ENCODE results near the gene COMMD1.
"Not testable (repeated sequence)": the region's sequence is repeated elsewhere in the genome, so short reads cannot be mapped to it uniquely, and the experiment has no call there.

Gene COMMD1

DNA sequence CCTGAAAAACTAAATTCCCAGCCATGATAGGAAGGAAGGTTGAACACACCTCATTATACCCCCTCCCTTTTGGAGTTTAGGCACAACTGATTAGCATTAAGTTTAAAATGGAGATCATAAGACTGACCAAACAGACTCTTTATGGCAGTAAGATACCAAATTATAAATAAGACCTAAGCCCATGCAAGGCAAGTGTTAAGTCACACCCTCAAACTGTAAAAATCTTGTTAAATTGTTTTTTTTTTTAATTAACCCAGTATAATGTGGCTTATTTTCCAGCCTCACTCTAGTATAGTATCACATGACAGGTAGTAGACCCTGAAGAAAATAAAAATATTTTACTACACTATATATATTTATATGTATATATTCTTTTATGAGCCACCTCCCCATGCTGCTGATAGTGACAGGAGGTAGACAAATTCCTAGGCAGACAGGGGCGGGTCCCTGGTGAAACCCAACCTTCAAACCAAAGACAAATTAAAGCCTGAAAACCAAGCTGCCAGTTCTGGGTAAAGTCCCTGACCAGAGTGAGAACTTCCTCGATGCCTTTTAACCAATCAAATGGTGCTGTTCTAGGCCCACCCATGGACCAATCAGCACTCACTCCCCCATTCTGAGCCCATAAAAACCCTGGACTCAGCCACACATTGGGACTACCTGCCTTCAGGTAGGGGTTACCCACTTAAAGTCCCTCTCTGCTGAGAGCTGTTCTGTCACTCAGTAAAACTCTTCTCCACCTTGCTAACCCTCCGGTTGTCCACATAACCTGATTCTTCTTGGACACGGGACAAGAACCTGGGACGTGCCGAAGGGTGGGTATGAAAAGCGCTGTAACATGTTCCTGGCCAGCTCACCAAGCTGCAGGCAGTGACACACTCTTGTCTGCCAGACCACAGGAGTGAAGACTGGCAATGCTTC lies 166.5 kb downstream of the COMMD1 start:
- no peak for DNase-seq (ENCODE audit: low read depth, low spot score)

DNA sequence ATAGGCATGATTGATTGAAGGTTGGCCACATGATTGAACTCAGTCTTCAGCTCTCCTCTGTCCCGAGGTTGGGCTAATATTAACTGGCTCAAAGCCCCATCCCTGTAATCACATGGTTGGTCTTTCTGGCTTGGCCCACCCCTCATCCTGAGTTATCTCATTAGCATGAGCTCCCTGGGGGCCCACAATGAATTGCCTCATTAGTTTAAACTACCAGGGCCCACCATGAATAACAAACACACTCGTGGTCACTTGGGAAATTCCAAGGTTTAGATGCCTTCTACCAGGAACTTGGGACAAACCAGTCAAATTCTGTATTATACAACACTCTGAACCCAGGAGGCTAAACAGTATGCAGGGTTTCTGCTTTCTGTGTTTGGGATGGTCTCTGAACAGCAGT lies 168.8 kb downstream of the COMMD1 start:
- peak; percentile 30 for DNase-seq (ENCODE audit: low read depth, low spot score)

DNA sequence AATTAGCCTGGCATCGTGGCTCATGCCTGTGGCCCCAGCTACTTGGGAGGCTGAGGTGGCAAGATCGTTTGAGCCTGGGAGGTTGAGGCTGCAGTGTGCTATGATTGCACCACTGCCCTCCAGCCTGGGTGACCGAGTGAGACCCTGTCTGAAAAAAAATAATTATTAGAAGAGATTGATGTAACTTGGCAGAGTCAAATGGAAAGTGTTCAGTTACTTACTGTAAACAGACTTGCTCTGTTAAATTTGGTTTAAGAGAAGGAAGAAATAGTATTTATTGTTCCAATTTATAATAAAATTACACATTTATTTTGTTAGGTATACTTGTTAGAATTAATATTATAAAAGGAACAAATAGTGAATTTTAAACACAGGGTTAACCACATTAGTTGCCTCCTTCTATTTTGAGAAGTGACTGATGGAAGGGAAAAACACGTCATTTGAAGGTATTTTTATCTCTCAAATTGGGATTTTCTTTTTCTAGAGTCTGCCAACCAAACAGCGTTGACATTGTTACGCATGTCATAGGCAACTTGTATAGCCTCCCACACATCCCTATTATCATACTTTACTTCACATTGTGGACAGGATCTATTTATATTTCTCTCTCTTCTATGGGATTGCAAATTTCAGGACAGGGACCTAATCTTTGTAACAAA lies 171.6 kb downstream of the COMMD1 start:
- no peak for DNase-seq (ENCODE audit: low read depth, low spot score)

DNA sequence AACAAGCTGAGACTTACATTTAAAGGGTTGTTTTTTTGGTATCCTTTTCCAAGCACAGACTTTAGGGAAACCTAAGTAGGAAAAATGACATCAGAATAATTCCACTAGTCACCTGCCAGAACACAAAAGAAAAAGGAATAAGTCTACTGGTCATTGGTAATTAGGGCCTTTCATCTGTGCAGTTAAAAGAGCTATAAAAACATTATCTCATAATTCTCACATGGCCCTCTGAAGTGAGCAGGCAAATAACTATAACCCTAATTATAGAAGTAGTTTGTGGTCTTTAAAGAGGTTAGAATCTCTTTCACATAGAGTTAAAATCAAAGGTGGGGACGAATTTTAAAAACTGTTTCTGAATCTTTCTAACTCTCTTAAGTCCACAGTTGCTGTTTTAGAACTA lies 179.3 kb downstream of the COMMD1 start:
- DNase-seq (ENCODE audit: low read depth, low spot score): no peak

DNA sequence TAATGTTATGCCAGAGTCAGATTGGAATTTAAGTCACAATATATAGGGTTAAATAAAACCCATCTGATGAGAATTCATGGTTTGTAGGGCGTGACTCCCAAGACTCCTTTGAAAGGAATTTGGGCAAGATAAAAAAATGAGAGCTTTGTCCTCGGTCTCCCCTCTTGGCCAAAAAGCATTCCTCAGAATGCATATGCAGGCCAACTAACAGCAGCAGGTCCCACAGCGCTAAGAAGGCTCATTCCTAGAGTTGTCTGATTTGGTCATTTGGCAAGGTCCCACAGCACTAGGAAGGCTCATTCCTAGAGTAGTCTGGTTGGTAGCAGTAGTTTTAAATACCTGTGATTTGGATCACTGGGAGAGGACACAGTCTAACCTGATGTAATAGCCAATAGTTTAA lies 184.2 kb downstream of the COMMD1 start:
- no peak for DNase-seq (ENCODE audit: low read depth, low spot score)

DNA sequence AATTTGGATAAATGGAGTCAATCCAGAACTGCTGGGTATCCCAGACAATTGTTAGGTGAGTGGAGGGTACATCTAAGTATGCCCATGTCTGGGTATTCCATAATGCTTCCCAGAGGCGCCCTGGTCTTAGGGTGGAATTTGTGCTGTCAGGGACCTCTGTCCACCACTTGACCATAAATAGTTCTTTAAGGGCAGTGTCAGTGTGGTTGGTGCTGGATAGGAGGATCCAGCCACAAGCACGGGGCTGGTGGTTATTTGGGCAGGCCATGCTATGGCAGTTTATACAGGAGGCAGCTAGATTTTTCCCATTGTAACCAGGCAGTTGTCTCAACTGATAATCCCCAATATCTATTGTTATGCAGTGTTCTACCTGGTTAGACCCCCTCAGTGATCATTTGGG lies 186.0 kb downstream of the COMMD1 start:
- DNase-seq (ENCODE audit: low read depth, low spot score): no peak

DNA sequence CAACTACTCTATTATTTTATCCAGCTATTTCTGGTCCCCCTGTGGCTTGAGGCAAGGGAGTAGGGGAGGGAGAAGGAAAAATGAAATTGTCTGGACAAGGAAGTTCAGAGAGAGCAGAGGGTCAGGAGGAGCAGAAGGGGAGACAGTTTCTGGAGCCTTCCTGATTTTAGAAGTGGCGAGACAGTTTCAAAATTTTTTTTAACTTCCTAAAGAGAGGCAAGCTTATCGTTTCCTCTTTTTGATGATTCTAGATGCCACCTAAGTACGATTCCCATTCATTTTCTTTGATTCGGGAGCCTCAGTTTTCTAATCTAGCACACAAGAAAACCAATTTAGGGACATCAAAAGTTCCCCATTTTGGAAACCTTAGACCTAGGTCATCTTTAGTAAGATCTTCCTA lies 193.6 kb downstream of the COMMD1 start:
- DNase-seq (ENCODE audit: low read depth, low spot score): no peak

DNA sequence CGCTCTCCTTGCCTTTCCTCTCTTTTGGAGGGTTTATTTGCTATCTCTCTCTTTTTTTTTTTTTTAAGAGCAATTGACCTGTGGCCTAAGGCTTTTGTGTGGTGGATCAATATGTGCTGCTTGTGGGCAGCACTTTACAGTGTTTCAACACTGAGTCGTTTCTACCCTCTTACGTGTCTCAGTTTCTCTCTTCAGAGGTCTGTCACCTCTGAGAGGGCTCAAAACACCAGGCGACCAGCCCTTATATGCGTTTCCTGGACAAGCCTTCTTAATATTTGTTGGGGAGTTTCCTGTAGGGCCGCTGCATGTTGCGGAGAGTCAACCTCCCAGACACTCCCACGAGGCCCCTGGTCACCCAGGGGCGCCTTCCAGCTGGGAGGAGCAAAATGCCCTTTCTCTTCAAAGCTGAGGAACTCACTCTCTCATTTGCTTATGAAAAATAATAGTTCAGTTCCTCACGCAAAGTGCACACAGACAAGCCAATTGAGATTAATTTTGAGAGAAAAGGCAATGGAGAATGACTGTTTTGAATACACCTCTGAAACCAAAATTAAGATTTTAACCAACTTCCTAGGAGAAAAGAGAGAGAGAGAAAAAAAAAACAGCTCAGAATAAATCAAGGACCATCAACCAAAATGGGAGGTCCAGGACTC lies 194.2 kb downstream of the COMMD1 start:
- no peak for DNase-seq (ENCODE audit: low read depth, low spot score)

DNA sequence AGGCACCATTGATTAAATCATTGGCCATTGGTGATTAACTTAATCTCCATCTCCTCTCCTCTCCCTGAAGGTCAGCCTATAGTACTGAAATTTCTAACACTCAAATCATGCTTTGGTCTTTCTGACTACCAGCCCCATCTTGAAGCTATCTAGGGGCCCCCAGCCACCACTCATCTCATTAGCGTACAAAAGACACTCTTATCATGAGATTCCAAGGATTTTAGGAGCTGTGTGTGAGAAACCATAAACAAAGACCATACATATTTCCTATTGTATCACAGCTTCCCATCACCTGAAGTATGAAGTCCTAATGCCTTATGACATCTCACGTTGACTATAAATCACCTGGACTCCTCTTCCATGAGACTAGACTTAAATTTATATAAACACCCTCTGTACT lies 196.4 kb downstream of the COMMD1 start:
- no peak for DNase-seq (ENCODE audit: low read depth, low spot score)

DNA sequence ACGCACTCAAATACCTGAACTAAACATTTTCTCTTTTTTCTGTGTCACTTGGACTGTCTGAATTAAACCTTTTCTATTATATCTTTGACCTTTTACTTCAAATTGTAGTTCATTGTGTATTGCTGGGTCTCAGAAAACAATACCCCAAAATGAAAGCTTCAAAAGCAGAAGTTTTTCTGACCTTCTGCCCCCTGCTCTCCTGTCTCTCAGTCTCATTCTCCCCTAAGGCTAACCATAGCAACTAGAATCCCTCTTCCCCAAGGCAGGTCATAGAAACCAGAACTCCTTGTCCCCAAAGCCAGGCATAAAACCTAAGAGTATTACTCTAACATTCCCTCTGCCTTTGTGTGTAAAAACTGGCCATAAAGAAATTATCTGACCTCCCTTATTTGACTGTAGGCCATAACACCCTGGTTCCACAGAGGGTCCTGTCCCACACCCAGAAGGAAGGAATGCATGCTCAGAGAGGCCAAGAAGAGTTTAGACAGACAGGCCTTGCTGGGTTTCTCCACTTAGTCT lies 197.0 kb downstream of the COMMD1 start:
- no peak for DNase-seq (ENCODE audit: low read depth, low spot score)

DNA sequence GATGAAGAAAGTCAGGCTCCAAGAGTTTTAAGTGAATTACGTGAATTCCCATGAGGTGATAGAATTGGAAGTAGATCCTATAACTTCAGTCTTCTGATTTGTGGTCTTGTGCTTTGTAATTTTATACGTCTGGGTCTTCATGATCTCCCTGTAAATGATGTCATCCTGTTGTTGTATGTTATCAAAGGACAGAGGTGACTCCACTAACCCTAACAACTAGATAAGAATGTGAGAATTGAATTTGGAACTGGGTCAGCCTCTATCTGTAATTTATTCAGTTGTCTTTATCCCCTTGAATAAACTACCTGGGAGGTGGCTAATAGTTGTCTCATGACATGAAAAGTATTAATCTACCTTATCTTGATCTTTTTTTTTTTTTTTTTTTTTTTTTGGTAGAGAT lies 204.1 kb downstream of the COMMD1 start:
- DNase-seq (ENCODE audit: low read depth, low spot score): no peak

DNA sequence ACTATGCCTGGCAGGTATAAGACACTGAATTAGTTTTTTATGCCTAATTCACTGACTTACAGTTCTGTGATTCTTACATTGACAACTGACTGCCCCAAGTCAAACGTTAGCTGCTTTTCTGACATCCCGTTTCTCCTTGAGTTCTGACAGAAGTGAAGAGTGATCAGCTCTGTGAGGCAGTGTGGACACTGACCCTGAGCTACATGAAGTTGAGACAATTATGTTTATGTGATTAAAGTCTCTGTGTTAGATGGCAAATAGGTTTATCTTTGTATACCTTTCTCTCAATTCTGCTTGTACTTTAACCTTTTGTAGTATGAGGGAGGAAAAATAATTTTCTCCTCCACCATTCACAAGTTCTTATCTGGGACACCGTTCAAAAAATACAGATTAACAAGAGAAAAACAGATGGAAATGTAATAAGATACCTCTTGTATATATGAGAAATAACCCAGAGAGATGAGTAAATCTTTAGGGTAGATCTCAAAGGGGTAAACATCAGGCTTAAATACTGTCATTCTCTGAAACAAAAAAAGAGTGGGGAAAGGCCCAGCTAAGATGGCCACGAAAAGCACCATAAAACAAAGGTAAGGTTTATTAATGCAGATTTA lies 205.0 kb downstream of the COMMD1 start:
- DNase-seq (ENCODE audit: low read depth, low spot score): no peak

DNA sequence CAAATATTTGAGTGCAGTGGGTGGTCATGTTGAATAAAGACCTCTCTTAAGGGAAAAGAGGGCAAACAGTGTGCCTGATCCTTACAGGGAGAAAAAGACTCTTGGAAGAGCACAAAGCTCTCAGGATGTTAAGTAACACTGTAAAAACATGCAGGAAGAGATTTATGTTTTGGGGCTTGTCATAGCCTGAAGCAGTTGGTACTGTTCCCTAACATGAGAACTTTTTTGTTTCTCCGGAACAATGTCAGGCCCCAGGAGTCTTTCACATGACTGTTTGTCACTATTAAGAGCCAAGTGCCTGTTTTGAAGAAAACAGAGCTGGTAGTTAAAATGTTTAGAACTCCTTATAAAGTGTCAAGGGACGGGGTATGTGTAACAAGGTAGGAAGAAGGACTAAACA lies 206.7 kb downstream of the COMMD1 start:
- no peak for DNase-seq (ENCODE audit: low read depth, low spot score)

DNA sequence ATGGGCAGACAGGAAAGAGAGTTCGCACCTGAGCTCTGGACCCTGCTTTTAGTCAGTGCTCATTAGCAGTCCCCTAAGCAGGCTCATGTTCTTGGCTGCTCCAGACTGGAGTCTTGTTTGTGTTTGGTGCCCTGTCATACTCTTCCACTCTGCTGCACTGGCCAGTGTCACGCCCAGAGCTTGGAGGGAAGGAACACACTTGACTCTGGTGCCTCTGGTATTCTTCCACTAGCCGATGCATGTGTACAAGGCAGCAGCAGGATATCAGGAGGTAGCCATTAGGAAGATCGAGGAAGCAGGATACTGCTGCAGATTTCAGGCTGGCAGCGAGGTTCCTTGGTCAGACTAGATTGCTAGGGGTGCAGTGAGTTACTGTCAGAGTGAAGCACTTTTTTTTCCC lies 209.1 kb downstream of the COMMD1 start:
- no peak for DNase-seq (ENCODE audit: low read depth, low spot score)

DNA sequence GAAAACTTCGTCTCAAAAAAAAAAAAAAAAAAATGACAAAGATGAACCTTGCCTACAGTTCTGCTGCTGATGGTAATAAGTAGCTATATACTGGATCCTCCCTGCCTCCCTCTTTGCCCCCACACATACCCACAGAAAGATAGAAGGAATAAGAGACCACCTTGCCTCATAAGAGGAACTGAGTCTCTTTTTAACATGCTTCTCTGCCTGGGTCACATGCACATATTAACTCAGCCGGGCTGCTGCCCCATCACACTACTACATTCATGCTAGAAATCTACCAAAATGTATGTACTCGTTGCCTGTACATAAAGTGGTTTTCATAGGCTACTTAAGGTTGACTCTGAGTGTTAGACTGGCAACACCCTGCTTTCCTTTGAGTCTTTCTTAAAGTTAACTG lies 211.5 kb downstream of the COMMD1 start:
- DNase-seq (ENCODE audit: low read depth, low spot score): no peak

DNA sequence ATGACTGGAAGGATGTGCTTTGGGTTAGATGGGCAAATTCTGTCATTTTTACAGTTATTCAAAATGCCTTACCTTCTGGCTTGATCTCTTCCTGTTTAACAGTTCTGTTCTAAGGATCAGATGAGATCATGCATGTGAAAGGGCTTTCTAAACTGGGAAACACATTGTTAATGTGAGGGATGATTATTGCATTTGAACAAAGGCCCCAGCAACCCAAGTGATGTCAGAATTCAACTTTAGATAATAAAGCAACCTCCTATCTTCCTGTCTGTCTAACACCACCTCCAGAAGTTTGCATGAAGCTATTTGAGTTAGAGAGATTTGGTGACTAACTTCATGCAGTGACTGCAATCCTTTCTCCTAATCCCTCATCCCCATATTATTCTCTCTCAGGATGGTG lies 212.7 kb downstream of the COMMD1 start:
- no peak for DNase-seq (ENCODE audit: low read depth, low spot score)

DNA sequence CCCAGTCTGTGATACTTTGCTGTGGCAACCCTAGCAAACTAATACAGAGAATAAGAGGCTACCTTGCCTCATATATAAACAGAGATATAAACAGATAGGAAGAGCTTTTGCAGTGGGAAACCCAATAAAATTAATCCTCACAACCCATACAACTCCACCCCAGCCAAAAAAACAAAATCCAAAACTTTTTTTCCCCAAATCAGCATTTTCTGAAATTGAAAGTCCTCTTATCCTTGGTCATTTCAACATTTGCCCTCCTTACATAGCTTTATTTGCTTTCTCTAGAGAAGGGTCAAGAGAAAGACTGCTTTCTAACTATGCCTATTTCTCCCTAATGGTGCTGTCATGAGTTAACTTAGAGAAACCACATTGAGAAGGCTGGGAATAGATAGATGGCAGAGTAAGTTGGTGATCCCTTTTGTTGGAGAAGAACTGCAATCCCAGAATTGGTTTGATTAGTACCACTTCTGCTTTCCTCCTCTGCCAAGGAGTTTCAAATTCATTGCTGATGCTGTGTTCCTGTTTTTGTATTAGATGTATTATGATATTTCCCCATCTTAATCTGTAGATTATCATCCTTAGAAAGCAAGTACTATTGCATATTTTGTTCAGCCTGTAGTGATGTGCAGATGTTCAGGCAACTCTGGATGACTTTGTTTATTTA lies 214.0 kb downstream of the COMMD1 start:
- DNase-seq (ENCODE audit: low read depth, low spot score): no peak

DNA sequence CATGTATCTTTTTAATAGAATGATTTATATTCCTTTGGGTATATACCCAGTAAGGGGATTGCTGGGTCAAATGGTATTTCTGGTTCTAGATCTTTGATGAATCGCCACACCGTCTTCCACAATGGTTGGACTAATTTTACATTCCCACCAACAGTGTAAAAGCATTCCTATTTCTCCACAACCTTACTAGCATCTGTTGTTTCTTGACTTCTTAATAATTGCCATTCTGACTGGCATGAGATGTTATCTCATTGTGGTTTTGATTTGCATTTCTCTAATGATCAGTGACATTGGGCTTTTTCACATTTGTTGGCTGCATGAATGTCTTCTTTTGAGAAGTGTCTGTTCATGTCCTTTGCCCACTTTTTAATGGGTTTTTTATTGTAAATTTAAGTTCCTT lies 220.8 kb downstream of the COMMD1 start:
- not testable (repeated sequence) for DNase-seq (ENCODE audit: low read depth, low spot score)

DNA sequence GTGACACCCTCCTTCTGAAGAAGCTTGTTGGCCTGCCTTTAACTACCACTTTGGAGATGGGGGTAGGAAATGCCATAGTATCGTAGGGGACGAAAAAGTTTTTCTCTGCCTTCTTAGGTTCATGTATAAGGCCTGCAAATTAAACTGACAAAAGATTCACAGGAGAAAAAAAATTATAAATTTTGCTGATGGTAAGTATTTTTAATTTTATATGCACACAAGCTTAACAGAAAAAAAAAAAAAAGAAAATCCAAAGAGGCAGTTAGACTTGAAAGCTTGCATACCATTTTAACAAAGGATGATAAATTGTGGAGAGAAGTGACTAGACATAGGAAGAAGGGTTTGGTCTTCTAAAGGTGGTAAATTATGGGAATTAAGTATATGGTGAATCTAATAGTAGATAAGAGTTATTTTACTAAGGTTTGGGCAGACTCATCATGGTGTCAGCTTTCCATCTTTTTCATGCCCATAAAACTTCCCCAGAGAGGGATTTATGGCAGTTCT lies 227.9 kb downstream of the COMMD1 start:
- no peak for DNase-seq (ENCODE audit: low read depth, low spot score)

DNA sequence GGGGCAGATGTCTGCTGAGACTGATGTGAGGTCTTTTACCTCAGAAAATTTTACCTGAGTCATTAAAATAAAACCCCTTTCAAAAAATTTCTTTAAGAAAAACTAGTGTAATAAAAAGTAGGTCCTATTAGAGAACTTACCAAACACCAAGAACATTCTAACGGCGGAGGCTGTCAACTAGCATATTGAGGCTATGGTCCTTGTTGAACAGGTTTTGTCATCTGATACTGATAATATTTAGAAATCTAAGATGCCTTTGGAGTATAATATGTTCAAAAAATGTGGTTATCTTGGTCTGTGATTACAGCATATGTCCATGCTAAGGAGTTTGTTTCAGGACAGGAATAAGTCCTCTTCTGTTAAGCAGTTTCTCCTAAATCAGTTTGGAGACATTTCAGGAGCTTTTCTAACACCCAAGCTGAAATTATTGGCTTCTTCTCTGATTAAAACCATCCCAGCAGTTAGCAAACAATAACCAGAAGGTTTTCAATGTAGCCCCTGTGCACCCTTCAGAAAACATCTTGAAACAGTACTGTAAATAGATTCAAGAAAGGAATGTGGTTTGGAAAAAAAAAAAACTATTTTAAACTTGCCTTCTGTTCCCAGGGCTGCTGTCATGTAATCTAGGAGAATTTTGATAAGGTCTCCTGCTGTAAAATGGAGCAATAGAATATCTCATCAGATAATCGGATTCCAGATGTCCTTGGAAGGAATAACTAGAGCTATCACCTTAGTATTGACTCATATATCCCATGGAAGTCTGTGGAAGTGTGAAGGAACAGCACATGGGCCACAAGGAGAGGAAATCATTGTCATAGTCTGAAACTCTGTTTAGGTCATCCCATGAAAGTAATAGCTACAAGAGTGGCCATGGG lies 231.7 kb downstream of the COMMD1 start:
- DNase-seq (ENCODE audit: low read depth, low spot score): no peak

Measured in iPS DF 19.7 (cell line).